Dedifferentiated amniotic fluid mesenchymal stem cell (primary cell): ENCODE data around the gene NHERF1.

ENCODE experiments used
- DNase-seq: peaks from one replicate; pipeline ENCODE4 v3.0.0-alpha.2; 2016; ENCODE audit errors: extremely low spot score

NHERF1 gene

GRCh38 chr17:74768069-74768762 lies 19.8 kb downstream of the NHERF1 start:
- DNase-seq, result no peak

GRCh38 chr17:74768763-74769114 lies 20.3 kb downstream of the NHERF1 start:
- DNase-seq, result no peak

- no peak for DNase-seq
Measured at GRCh38 chr17:74769266-74769855, 20.9 kb downstream of the NHERF1 start.

- no peak for DNase-seq
Measured at GRCh38 chr17:74769856-74770497, 21.5 kb downstream of the NHERF1 start.

GRCh38 chr17:74770498-74771318 lies 22.3 kb downstream of the NHERF1 start:
- no peak for DNase-seq

- DNase-seq, result no peak
Measured at GRCh38 chr17:74771319-74771914, 23.0 kb downstream of the NHERF1 start.

GRCh38 chr17:74772053-74772452 lies 23.6 kb downstream of the NHERF1 start:
- DNase-seq, result no peak

GRCh38 chr17:74773414-74773813 lies 25.0 kb downstream of the NHERF1 start:
- no peak for DNase-seq

GRCh38 chr17:74773871-74774286 lies 25.5 kb downstream of the NHERF1 start:
- DNase-seq, result no peak

- DNase-seq, result no peak
Measured at GRCh38 chr17:74775409-74776043, 27.1 kb downstream of the NHERF1 start.

- DNase-seq, result peak; percentile 94
Measured at GRCh38 chr17:74776044-74776962, 27.9 kb downstream of the NHERF1 start, which contains the start of gene NAT9. Gene NAT9 (minus strand): TSS chr17:74776345. CDS start chr17:74775698, 647 bp downstream.

GRCh38 chr17:74776990-74777389 lies 28.6 kb downstream of the NHERF1 start:
- no peak for DNase-seq

GRCh38 chr17:74777901-74778515 lies 29.6 kb downstream of the NHERF1 start:
- DNase-seq, result no peak

- DNase-seq, result no peak
Measured at GRCh38 chr17:74778960-74779359, 30.5 kb downstream of the NHERF1 start.

GRCh38 chr17:74779501-74779900 lies 31.1 kb downstream of the NHERF1 start:
- DNase-seq, result no peak

GRCh38 chr17:74779948-74780400 lies 31.5 kb downstream of the NHERF1 start:
- DNase-seq, result no peak

GRCh38 chr17:74780443-74781238 lies 32.2 kb downstream of the NHERF1 start:
- DNase-seq, result no peak

- no peak for DNase-seq
Measured at GRCh38 chr17:74782571-74782970, 34.1 kb downstream of the NHERF1 start.
